Measurements from ENCODE around the gene CDH12.
"Not testable (repeated sequence)": the region's sequence is repeated elsewhere in the genome, so short reads cannot be mapped to it uniquely, and the experiment has no call there.

The CDH12 gene

DNA sequence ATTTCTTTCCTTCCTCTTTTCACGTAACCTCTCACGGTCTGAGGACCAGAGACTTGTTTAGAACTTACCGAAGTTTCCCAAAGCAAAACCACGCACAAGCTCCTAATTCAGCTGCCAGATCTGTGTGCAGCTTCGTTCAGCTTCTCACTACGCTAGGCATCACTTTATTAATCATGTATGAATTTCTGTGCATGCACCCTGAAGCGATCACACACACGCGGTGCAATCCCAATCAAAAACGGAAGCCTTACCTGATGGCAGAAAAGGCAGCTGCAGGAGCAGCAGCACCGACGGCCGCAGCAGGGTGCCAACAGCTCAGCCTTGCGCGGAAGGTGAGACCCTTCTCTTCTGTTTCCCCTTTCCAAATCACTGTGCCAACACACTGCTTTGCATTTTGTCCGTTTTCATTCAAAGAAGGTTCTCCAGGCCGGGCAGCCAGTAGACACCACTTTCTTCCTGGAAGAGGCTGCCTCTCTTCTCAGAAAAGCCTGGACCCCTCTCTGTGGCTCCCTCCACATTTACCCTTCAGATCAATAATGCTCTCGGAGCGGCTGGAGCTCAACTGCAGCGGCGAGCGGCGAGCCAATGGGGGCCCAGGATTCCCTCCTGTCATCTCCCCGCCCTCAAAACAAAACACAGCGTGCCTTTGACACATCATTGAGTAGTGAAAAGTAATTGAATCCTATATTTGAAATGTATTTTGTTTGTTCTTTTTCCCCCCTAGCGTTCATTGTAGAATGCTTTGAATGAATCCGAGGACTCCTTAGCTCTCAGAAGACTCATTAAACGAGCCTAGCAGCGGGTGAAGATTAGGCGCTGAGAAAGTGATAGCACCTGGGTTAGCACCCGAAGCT lies at the start of gene CDH12:
CDH12 (minus strand) TSS at position 538 of the 854 bp plus-strand sequence.
- no peak for DNase-seq (ENCODE audit: low spot score)

DNA sequence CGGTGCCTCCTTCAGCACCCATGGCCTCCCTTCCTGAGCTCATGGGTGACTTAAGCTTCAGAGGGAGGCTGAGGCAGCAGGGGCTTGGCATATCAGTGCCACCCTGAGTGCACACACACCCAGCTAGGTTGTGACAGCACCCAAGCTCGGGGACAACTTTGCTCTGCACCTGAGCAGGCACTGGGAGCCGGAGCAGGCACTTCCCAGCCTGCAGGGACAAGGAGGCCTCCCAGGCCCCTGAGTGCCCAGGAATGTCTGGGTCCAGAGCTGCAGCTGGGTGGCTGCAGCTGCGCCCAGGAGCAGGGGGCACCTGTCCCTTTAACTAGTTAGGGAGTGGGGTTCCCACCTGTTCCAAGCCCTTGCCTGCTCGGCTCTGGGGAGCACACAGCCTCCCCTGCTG lies 48.7 kb upstream of the CDH12 start:
- no peak for DNase-seq (ENCODE audit: low spot score)

DNA sequence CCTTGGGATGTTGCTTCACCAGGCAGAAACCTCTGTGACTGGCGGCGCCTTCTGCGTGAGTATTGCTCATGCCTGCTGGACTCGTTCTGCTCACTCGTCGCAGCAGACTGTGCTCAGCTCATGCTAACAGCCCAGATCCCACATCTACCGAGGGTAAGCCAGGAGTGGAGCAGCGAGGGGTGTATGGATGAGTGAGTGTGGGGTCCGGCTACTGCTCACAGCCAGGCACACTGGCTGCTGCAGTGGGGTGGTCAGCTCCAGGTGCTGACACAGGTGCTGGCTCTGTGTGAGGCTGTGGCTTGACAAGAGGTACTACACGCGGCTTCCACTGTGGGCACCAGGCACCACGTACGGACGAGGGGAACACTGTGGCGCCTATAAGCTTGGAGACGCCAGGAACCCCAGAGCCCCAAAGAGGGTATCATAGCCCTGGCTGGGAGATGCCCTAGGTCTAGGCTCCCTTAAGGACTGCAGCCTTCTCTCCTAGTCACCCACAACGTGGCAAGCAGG lies 47.7 kb upstream of the CDH12 start:
- DNase-seq (ENCODE audit: low spot score), result no peak

DNA sequence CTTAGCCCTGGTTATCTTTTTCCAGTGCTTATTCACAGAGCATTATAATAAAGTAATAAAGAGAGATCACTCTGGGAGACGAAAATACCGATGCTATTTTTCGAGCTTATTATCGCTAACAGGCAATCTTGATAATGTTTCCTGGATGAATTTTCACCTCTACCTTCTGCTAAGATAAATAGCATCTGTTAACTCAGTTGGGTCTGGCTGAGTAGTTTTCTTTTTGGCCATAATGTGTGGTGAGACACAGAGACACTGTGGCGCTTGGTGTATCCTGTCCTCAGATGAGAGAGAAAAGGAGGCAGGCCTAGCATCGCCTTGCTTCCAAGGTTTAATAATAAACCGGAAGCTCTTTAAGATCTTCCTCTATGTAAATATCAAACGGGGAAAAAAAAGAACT lies 46.2 kb upstream of the CDH12 start:
- no peak for DNase-seq (ENCODE audit: low spot score)

DNA sequence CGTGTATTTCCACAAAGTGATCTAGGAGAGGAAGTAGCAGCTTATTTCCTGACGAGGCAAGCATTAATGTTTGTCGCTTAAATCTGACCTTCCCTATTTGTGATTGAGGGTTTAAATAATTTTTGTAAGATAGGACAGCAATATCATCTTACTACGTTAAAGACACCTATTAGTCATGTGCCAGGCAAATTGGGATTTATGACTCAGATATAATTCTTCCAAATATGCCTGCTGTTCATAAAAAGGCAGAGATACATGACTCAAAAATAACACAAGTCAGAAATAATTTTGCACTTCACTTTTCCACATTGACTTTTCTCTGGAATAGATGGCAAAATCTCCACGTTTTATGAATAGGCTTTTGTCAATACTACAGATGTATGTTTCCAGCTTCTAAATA lies 43.0 kb upstream of the CDH12 start:
- DNase-seq (ENCODE audit: low spot score), result no peak

DNA sequence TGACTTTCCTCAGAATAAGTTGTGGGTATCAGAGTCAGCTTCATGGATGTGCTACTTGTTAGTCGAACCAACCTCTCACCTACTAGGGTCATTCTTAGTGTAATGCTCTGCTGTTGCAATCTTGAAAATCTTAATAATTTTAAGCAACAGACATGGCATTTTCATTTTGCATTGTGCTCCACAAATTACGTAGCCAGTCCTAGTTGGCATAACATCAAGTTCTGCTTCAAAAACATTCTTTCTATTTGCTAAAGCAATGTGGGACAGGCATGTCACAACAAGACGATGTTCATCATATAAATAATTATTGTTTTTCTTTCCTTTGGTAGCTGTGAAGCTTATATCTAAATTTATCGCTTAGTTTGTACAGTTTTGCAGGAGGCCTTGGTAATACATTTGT lies 39.3 kb upstream of the CDH12 start:
- no peak for DNase-seq (ENCODE audit: low spot score)

DNA sequence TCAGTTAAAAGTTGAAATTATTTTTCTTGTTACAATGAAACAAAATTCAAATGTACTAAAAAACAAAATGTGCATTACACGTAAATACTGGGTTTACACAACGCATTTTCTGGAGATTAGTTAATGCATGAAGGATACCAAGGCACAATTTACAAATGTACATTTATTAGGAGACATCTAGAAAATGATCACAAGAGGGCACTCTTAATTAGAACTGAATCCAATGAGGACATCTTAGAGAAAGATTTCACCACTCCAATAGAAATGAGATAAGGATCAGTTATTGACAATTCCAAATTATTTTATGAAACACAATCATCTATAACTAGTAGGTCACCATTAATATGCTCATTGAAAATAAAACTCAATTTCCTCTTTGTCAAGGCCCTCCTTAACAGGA lies 36.6 kb upstream of the CDH12 start:
- DNase-seq (ENCODE audit: low spot score), result no peak

DNA sequence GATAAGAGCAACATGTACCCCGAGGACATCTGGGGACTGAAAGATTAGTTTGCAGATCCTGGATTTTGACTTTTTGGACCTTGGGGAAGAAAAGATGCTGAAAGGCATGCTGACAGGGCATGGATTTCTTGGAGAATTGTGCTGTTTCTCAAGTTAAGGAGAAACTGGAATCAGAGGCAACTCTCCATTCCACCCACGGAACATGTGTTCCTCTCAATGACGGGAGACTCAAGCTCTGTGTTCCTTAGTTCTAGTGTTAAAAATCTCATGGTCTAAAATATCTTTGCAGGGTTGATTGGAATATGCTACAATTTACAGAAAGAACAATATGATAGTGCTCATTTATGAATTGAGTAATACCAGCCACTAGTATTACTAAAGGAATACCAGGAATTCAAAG lies 34.4 kb upstream of the CDH12 start:
- DNase-seq (ENCODE audit: low spot score), result no peak

DNA sequence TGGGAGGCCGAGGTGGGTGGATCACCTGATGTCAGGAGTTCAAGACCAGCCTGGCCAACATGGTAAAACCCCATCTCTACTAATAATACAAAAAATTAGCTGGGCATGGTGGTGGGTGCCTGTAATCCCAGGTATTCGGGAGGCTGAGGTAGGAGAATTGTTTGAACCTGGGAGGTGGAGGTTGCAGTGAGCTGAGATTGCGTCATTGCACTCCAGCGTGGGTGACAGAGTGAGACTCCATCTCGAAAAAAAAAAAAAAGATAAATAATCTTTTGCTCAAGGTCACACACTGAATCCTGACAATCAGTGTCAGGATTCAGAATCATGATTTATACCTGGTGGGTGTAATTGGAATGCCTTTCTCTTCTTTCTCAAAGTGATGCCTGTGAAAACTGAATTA lies 5.8 kb upstream of the CDH12 start:
- not testable (repeated sequence) for DNase-seq (ENCODE audit: low spot score)

DNA sequence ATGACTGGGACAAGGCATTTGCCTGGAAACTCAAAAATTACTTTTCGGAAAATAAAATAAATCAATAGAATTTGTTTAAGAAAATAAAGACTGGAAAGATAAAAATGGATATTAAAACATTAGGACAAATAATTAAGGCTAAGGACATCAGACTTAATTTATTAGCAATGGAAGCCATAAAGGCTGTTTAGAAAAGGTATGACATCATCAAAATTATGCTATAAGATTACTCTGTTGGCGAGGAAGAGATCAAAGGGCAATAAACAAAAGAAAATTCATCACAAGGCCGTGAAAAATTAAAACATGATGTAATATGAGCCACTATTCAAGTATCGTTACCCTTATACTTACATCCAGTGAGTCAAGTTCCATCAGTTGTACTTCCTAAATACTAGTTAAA lies 2.7 kb upstream of the CDH12 start:
- no peak for DNase-seq (ENCODE audit: low spot score)

DNA sequence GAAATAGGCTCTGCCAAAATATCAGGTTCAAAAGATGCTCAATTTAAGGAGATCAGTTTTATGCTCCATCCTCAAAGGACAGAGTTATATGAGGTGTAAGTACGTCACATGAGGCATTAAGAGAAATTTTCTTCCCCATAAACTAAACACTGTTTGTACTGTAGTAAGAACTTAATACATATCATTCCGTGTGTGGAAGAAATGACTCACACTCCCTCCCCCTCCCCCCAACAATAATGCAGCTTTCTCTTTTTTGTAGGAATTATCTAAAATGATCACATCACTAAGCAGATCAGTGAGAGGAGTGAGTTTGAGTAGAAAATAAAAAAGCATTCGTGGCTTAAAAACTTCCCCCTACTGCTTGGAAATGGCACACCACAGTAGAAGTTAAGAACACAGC lies 2.2 kb downstream of the CDH12 start:
- DNase-seq (ENCODE audit: low spot score), result no peak

DNA sequence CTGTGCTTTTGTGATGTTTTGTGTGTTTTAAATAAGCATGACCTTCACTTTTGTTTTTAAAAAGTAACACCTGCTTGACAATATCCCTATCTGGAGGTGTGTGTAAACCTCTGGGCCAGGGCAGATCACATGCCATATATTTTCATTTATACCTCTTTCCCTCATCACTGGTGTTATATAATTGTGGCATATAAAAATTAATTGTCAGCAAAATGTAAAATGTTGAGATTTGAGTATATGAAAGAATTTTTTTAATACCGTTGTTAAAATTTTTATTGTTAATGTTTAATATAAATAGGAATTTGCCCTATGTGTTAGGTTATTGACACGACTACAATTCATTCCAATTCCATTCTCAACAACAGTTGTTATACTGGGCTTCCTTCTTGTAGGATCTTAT lies 6.5 kb downstream of the CDH12 start:
- no peak for DNase-seq (ENCODE audit: low spot score)

DNA sequence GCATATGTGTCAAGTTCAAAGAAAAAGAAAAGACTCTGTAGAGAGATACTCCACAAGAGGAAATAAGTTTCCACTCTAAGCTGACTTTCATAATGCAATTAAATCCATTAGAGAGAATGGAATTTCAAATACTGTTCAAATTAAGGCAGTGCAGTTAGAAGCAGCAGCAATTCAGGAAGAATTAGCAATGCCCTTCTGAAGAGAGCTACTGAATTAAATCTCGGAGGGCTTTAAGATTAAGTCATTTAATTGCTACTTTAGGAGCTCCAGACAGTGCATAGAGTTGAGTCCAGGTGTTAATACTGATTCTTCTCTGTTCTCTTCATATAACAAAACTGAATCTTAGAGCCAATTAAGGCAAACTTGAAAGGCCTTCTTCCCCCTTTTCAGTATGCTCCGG lies 8.5 kb downstream of the CDH12 start:
- no peak for DNase-seq (ENCODE audit: low spot score)

DNA sequence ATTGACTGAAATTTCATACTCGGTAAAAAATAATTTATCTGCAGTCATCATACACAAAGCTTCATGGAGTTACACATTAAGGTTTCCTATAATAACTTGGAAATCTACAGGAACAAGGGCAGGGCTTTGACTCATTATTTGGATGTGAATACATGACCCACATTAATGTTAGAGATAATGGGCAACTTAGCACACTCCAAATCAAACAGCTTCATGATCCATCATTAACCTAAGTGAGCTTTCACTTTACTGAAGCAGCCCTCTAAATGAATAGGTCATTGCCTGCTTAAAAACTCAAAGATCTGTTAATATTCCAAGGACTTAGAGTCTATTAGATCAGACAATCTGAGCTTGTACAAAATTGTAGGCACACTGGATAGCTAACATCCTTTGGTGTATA lies 9.0 kb downstream of the CDH12 start:
- DNase-seq (ENCODE audit: low spot score), result no peak

DNA sequence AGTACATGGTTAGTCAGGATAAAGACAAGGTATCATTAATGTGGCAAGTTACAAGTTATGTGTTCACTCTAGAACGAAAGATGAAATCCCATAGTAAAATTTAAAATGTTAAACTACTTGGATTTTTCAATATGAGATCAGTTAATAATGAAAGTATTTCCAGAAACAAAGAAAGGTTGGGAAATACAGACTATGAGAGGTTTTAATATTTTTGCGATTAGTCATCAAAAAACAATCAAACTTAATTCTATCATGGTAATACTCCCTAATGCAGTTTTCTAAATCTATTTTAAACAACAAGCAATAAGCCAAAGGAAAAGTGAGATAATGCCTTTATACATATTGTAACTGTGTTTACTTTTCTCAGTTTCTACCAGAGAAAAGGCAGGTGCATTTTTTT lies 10.6 kb downstream of the CDH12 start:
- DNase-seq (ENCODE audit: low spot score), result no peak

DNA sequence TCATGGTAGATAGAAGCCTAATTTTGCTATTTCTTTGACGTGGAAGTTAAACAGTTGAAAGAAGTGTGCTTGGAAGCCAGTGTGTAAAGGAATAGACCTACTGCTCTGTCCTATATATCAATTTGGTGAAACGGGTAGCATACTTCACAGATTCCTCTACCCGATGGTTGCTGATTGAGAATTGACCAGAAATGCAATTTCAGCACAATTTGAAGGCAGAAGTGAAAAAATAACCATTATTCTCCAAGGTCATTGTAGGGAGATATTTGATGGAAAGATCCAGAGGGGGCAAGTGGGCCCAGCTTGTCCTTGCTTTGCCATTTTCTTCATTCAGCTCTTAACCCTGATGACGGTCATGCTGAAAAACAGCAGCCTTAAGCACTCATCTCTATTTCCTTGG lies 15.3 kb downstream of the CDH12 start:
- no peak for DNase-seq (ENCODE audit: low spot score)

DNA sequence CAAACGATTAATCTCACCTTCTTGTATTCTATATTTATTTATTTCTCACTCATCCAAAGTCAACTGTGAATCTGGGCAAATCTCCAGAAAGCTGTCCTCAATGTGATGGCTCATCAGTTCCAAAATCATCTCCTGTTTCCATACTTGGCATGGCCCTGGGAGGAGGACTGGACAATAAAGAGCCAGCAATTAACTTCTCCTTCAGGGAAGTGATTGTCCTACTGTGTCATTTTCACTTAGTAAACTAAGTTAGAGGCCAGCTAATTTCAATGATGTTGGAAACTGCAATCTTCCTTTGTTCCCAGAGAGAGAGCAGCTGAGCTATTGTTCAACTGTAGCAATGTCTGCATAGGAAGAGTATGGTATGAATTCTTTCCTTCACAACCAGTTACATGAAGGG lies 17.5 kb downstream of the CDH12 start:
- no peak for DNase-seq (ENCODE audit: low spot score)

DNA sequence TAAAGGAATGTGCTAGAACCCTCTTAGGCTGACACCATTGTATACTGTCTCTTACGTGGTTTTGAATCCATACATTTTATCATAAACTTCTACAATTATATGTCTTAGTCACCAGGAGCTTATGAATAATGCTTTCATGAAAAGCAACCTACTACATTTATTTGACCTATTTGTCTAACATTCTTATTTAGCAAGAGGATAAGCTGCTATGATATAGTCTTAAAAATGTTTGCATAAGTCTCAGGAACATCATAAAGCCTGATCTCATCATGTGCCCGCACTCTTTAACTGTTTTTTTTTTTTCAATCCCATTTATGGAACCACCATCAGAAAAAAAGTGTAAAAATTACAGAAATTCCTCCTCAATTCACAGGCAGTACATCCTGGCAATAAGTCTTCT lies 59.7 kb downstream of the CDH12 start:
- no peak for DNase-seq (ENCODE audit: low spot score)

DNA sequence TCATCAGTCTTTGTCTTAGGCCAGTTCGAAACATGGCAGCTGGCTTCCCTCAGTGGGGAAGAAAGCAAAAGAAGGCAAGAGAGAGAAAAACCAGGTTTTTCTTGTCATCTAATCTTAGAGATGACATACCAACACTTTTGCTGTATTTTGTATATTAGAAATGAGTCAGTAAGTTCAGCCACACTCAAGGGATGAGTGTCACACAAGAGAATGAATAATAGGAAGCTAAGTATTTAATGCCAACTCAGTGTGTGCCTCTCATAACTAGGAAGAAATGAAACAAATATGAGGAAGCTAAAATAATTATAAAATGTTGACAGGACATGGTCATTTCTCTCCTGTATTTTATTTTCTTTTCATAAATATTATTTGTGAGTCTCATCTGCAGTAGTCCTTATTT lies 65.3 kb downstream of the CDH12 start:
- DNase-seq (ENCODE audit: low spot score), result no peak

DNA sequence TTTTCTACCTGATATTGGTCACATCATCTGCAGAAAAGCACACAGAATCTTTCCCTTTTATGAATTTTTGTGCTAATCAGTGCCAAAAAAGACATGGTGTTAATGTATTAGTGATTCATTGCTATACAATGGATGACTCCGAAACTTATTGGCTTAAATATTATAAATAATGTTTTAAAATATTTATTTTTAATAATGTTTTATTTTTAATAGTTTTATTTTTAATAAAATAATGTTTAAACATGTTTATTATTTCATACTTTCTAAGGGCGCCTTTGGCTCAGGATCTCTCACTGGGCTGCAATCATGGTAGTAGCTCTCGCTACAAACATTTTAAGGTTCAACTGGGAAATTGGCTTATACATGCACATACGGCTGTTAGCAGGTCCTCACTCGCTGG lies 65.7 kb downstream of the CDH12 start:
- DNase-seq (ENCODE audit: low spot score), result no peak

DNA sequence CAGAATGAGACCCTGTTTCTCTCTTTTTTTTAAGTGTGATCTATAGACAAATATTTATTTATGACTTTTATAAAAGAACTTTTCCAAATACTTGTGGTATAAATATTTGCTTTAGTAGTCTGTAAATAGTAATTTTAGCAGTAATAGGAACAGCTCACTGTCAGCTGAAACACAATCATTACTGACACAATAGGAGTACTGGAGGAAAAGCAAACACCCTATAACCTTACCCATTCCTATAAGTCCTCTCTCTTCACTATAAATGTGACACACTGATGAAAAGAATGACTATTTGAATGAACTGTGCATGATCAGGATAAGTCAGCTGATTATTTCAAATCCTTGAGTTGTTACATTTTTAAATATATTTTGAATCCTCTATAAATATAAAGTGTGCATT lies 72.4 kb downstream of the CDH12 start:
- no peak for DNase-seq (ENCODE audit: low spot score)

DNA sequence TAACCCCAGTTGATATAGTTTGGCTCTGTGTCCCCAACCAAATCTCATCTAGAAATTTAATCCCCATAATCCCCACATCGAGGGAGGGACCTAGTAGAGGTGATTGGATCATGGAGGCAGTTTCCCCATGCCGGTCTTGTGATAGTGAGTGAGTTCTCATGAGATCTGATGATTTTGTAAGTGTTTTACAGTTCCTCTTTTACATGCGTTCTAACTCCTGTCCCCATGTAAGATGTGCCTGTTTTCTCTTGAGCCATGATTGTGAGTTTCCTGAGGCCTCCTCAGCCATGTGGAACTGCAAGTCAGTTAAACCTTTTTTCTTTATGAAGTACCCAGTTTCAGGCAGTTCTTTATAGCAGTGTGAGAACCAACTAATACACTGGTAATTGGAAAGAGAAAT lies 73.6 kb downstream of the CDH12 start:
- DNase-seq (ENCODE audit: low spot score), result no peak

DNA sequence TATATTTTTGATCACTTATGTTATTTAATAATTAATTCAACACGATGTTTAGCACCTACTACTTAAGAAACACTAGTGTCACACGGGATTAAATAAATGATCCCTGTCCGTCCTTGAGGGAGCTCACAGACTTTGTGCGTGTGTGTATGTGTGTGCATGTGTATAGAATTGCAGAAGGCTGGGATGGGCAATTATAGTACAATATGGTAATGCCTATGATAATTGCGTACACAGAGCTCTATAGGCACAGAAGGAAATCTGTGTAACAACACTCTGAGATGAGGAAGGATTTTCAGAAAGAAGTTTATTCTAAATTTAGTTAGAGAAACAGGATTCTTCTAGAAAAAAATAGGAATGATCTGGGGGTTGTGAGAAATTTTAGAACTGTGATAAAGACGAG lies 76.9 kb downstream of the CDH12 start:
- no peak for DNase-seq (ENCODE audit: low spot score)

DNA sequence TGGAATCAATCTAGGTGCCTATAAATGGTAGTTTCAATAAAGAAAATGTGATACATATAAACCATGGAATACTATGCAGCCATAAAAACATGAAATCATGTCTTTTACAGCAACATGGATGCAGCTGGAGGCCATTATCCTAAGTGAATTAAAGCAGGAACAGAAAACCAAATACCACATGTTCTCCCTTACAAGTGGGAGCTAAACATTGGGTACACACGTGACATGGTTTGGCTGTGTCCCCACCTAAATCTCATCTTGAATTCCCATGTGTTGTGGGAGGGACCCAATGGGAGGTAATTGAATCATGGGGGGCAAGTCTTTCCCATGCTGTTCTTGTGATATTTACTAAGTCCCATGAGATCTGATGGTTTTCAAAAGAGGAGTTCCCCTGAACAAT lies 78.9 kb downstream of the CDH12 start:
- DNase-seq (ENCODE audit: low spot score), result not testable (repeated sequence)

Data from left forelimb (tissue), 1 donor.